SK-N-SH treated with all-trans-retinoic acid at 6 μM for 48 hours (cell line): ENCODE results near the gene CNNM2.
"Not testable (repeated sequence)": the region's sequence is repeated elsewhere in the genome, so short reads cannot be mapped to it uniquely, and the experiment has no call there.

Source experiments
- ATAC-seq: fragments of 200-7000 bp; cut with Tn5 transposase; 3 replicates; pipeline ENCODE4 v1.9.1; 2020; ENCODE audit warnings: mild to moderate bottlenecking, moderate library complexity
- ARNTL ChIP-seq: fragments of 450-650 bp; formaldehyde crosslinking; IDR thresholded peaks from 2 replicates; pipeline ENCODE4 v1.5.0; 2020; ENCODE audit warnings: low read depth, mild to moderate bottlenecking, moderate library complexity, borderline replicate concordance
- CREB5 ChIP-seq: fragments of 250-450 bp; sonication (Bioruptor Pico); IDR thresholded peaks from 2 replicates; pipeline ENCODE4 v1.5.1; 2020; ENCODE audit warnings: low read depth, mild to moderate bottlenecking, moderate library complexity
- CSDC2 ChIP-seq: fragments of 250-450 bp; sonication (Bioruptor Pico); IDR thresholded peaks from 2 replicates; pipeline ENCODE4 v1.5.0; 2020; ENCODE audit warnings: mild to moderate bottlenecking, moderate library complexity
- CSRNP3 ChIP-seq: fragments of 250-450 bp; sonication (Bioruptor Pico); IDR thresholded peaks from 2 replicates; pipeline ENCODE4 v1.5.1; 2021; ENCODE audit warnings: mild to moderate bottlenecking, moderate library complexity
- ESRRG ChIP-seq: fragments of 250-450 bp; sonication (Bioruptor Pico); IDR thresholded peaks from 2 replicates; pipeline ENCODE4 v1.6.1; 2021; ENCODE audit warnings: mild to moderate bottlenecking
- GLIS3 ChIP-seq: fragments of 250-450 bp; sonication (Bioruptor Pico); IDR thresholded peaks from 2 replicates; pipeline ENCODE4 v1.5.0; 2020; ENCODE audit warnings: mild to moderate bottlenecking, moderate library complexity
- OSR1 ChIP-seq: fragments of 250-450 bp; sonication (Bioruptor Pico); IDR thresholded peaks from 2 replicates; pipeline ENCODE4 v1.8.0; 2022; ENCODE audit warnings: moderate library complexity, mild to moderate bottlenecking, inconsistent platforms
- PATZ1 ChIP-seq: fragments of 250-450 bp; sonication (Bioruptor Pico); IDR thresholded peaks from 2 replicates; pipeline ENCODE4 v1.8.0; 2020; ENCODE audit warnings: mild to moderate bottlenecking, moderate library complexity, borderline replicate concordance
- POU6F1 ChIP-seq: fragments of 250-450 bp; sonication (Bioruptor Pico); IDR thresholded peaks from 2 replicates; pipeline ENCODE4 v1.8.0; 2021; ENCODE audit warnings: low read depth, mild to moderate bottlenecking, moderate library complexity, borderline replicate concordance
- PPARA ChIP-seq: fragments of 250-450 bp; sonication (Bioruptor Pico); IDR thresholded peaks from 2 replicates; pipeline ENCODE4 v1.5.0; 2020; ENCODE audit warnings: mild to moderate bottlenecking, borderline replicate concordance
- SNAI2 ChIP-seq: fragments of 250-450 bp; sonication (Bioruptor Pico); IDR thresholded peaks from 2 replicates; pipeline ENCODE4 v1.5.0; 2020; ENCODE audit warnings: mild to moderate bottlenecking, moderate library complexity
- TCF4 ChIP-seq: fragments of 250-450 bp; sonication (Bioruptor Pico); IDR thresholded peaks from 2 replicates; pipeline ENCODE4 v1.8.0; 2021; ENCODE audit warnings: mild to moderate bottlenecking, moderate library complexity, borderline replicate concordance
- TOX ChIP-seq: fragments of 250-450 bp; sonication (Bioruptor Pico); IDR thresholded peaks from 2 replicates; pipeline ENCODE4 v1.8.0; 2021; ENCODE audit warnings: mild to moderate bottlenecking, moderate library complexity, borderline replicate concordance
- TSHZ2 ChIP-seq: fragments of 250-450 bp; sonication (Bioruptor Pico); IDR thresholded peaks from 2 replicates; pipeline ENCODE4 v1.5.0; 2020; ENCODE audit warnings: mild to moderate bottlenecking, moderate library complexity
- ZC3H10 ChIP-seq: fragments of 250-450 bp; sonication (Bioruptor Pico); IDR thresholded peaks from 2 replicates; pipeline ENCODE4 v1.5.1; 2021; ENCODE audit warnings: mild to moderate bottlenecking, moderate library complexity
- ZFP3 ChIP-seq: fragments of 250-450 bp; sonication (Bioruptor Pico); IDR thresholded peaks from 2 replicates; pipeline ENCODE4 v1.5.0; 2020; ENCODE audit warnings: mild to moderate bottlenecking, moderate library complexity
- ZFP30 ChIP-seq: fragments of 450-650 bp; formaldehyde crosslinking; IDR thresholded peaks from 2 replicates; pipeline ENCODE4 v1.5.0; 2022; ENCODE audit warnings: mild to moderate bottlenecking, moderate library complexity
- ZNF565 ChIP-seq: fragments of 450-650 bp; formaldehyde crosslinking; conservative IDR thresholded peaks from 2 replicates; pipeline ENCODE4 v1.5.0; 2020; ENCODE audit warnings: low read depth, mild to moderate bottlenecking, moderate library complexity
- ZNF8 ChIP-seq: fragments of 450-650 bp; formaldehyde crosslinking; IDR thresholded peaks from 2 replicates; pipeline ENCODE4 v1.5.0; 2020; ENCODE audit warnings: mild to moderate bottlenecking, moderate library complexity

The CNNM2 gene

GRCh38 chr10:102994531-102995295, 76.6 kb downstream of the CNNM2 start (continued):
- TF ChIP-seq POU6F1 = no peak
- TF ChIP-seq CSDC2 (CRISPR knock-in tag) = no peak
- TF ChIP-seq CREB5 (CRISPR knock-in tag) = no peak

- ATAC-seq = no peak
- no peak for TF ChIP-seq CSRNP3 (CRISPR knock-in tag)
- no peak for TF ChIP-seq GLIS3 (CRISPR knock-in tag)
- TF ChIP-seq PPARA = no peak
- no peak for TF ChIP-seq TSHZ2 (CRISPR knock-in tag)
- no peak for TF ChIP-seq ESRRG (CRISPR knock-in tag)
- no peak for TF ChIP-seq ZC3H10
- no peak for TF ChIP-seq CREB5 (CRISPR knock-in tag)
- no peak for TF ChIP-seq ZNF8
- TF ChIP-seq CSDC2 (CRISPR knock-in tag) = no peak
- TF ChIP-seq SNAI2 (CRISPR knock-in tag) = no peak
- no peak for TF ChIP-seq ARNTL (CRISPR knock-in tag)
Measured at GRCh38 chr10:102996876-102997275, 78.8 kb downstream of the CNNM2 start.

GRCh38 chr10:102997998-102998397, 79.9 kb downstream of the CNNM2 start:
- no peak for TF ChIP-seq TCF4
- TF ChIP-seq SNAI2 (CRISPR knock-in tag) = no peak
- no peak for ATAC-seq

- no peak for TF ChIP-seq ZFP3
- TF ChIP-seq SNAI2 (CRISPR knock-in tag) = no peak
- TF ChIP-seq CSRNP3 (CRISPR knock-in tag) = no peak
- no peak for TF ChIP-seq TCF4
- TF ChIP-seq PPARA = no peak
- TF ChIP-seq ZNF8 = no peak
- TF ChIP-seq TOX (CRISPR knock-in tag) = no peak
- no peak for TF ChIP-seq PATZ1 (CRISPR knock-in tag)
- no peak for TF ChIP-seq ZNF565 (CRISPR knock-in tag)
- TF ChIP-seq OSR1 (CRISPR knock-in tag) = no peak
- no peak for TF ChIP-seq ZFP30 (CRISPR knock-in tag)
Measured at GRCh38 chr10:102998399-102998907, 80.4 kb downstream of the CNNM2 start.

GRCh38 chr10:103000050-103000449, 82.0 kb downstream of the CNNM2 start:
- ATAC-seq = not testable (repeated sequence)

More at GRCh38 chr10:102998399-102998907, 80.4 kb downstream of the CNNM2 start:
- no peak for ATAC-seq
